Measurements from ENCODE around the gene SEMA3A.
"Not testable (repeated sequence)": the region's sequence is repeated elsewhere in the genome, so short reads cannot be mapped to it uniquely, and the experiment has no call there.

The SEMA3A gene

DNA sequence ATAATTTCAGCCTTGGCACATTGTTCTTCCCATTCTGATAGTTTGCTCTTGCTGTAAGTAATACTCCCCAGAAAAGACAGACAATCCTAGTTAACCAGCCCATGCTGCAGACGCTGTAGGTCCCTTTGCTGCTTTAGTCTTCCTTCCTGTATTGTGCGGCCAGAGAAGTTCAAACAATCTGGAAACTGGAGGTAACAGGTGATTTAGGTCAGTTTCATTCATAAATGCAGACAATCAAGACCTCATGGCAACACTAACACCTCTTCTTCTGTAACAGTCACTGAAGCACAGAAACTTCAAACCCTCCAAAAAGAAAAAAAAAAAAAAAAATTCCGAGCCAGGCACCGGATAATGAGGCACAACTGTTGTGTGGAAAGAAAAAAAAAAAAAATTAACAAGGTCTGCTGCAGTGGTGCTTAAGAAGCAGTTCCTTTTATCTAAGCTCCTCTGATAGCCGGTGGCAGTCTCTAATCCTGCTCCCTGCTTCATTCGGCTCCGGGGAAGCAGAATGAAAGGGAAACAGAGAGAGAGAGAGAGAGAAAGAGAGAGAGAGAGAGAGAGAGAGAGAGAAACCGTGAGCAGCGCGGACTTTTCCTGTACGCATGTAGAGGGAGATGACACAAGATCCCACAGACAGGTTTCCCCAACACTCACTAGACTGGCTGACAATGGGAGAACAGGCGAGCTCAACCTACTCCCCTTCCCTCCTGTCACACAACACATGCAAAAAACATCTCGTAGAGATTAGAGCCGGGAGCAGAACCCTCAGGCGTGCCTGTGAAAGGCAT lies at the start of gene SEMA3A:
SEMA3A (minus strand) TSS at position 306 of the 788 bp plus-strand sequence; CDS start at position 103, 203 bp downstream.
- no peak for DNase-seq (ENCODE audit: low read depth)

DNA sequence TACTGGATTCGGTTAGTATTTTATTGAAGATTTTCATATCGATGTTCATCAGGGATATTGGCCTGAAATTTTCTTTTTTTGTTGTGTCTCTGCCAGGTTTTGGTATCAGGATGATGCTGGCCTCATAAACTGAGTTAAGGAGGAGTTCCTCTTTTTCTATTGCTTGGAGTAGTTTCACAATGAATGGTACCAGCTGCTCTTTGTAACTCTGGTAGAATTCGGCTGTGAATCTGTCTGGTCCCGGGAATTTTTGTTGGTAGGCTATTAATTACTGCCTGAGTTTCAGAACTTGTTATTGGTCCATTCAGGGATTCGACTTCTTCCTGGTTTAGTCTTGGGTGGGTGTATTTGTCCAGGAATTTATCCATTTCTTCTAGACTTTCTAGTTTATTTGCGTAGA lies 48.4 kb upstream of the SEMA3A start:
- DNase-seq (ENCODE audit: low read depth) = not testable (repeated sequence)

DNA sequence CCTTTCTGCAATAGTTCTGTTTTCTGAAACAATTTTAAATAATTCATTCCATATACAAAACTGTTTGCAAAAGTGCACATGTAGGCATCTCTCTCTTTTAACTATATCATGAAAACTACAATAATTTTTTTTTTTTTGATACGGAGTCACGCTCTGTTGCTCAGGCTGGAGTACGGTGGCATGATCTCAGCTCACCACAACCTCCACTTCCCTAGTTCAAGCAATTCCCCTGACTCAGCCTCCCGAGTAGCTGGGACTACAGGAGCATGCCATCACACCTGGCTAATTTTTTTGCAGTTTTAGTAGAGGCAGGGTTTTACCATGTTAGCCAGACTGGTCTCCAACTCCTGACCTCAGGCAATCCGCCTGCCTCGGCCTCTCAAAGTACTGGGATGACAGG lies 44.0 kb upstream of the SEMA3A start:
- no peak for DNase-seq (ENCODE audit: low read depth)

DNA sequence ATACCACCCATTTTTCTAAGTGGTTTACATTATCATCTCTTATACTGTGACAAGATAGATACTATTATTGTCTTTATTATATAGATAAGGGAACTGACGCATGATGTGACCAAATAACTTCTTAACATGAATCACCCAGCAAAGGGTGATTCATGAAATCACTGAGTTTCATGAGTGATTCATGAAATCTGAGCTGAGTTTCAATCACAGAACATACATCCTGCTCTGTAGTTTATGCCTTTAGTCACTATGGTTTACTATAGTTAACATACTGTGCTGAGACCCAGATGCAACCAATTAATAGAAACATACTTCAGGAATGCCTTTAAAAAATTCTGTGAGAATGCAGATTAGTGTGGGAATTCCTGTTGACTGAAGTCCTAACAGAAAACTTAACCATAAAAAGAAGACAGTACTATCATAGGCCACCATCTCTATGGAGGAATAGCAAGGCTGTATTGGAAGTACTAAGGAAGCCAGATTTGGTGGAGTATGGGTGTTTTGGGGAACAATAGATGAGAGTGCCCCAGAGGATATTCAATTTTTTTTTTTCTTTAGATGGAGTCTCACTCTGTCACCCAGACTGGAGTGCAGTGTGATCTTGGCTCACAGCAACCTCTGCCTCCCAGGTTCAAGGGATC lies 43.1 kb upstream of the SEMA3A start:
- no peak for DNase-seq (ENCODE audit: low read depth)

DNA sequence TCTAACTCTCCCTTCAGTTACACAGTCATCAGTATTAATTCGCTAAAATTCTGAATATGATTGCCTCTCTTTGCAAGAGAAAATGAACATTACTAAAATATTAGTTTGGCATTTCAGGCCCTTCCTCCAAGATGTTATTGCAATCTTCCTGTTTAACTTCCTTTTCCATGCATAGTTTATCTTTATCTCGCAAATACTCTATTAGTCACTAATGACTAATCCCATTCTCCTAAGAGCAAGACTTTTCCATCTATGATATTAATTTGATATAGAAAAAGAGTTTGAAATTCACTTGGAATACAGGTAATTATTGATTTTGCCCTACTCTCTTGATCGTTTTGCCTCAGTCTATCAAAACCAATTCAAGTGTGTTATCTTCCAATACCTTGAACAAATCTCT lies 41.8 kb upstream of the SEMA3A start:
- no peak for DNase-seq (ENCODE audit: low read depth)

DNA sequence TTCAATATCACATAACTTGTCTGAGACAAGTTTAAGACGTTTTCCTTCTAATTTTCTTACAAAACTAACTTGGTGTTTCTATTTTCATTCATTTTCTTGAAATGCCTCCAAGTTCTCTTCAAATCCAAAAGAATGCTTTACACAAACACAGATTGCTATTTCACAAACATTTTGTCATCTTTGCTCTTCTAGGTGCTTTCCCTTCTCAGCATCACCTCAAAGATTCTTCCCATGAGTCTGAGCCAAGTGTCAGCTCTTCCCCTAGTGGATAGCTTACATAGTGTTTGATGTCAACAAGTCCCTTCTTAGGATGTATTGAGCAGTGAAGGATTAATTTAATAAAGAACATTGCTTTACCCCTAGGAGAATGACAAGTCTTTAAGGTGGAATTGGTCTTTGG lies 38.1 kb upstream of the SEMA3A start:
- no peak for DNase-seq (ENCODE audit: low read depth)

DNA sequence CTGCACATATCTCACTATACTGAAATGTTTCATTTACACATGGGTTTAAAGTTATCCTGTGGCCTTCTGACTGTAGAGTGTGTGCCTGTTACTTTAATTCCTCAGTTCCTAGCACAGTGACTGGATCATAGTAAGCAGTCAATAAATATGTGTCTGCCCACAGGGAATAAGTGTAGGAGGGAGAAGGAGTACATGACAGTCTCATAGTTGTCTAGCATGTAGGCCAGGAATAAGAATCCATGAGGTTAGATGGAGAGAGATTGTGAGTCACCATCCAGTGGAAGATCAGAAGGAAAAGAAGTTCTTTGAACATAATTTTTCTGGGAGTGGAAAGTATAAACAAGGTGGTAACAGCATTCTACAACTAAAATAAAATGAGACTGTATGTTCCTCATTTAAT lies 36.6 kb upstream of the SEMA3A start:
- no peak for DNase-seq (ENCODE audit: low read depth)

DNA sequence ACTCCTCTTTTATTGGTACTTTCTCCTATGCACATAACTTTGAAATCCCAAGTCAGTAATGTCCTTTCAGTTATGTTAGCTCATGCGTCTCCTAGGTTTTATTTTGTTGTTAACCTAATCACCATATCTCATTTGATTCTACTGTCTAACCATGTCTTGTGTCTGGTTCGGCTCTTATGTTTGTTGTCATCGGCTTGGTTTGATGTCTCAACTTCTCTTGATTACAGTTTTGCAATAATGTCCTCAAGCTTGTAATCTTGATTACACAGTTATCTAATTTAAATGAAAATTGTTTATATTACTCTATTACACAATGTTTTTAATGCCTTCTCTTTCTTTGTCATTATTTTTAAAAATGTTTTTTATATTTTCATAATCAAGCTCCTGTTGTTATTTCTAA lies 35.9 kb upstream of the SEMA3A start:
- DNase-seq (ENCODE audit: low read depth) = no peak

DNA sequence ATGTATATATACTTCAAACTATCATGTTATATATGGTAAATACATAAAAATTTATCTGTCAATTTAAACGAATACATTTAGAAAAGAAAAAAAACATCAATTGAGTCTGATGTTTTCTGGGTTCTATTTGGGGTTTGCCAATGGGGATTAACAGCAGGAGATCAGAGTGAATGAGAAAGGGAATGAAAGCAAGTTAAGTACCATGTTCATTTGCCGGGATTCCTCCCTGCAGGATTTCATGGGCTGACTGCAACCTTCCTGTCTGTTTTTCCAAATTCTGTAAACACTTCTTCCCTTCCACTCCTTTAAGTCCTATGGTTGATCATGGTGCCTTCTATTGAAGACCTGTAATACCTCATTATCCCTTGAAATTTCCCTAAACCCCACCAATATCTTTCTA lies 33.9 kb upstream of the SEMA3A start:
- no peak for DNase-seq (ENCODE audit: low read depth)

DNA sequence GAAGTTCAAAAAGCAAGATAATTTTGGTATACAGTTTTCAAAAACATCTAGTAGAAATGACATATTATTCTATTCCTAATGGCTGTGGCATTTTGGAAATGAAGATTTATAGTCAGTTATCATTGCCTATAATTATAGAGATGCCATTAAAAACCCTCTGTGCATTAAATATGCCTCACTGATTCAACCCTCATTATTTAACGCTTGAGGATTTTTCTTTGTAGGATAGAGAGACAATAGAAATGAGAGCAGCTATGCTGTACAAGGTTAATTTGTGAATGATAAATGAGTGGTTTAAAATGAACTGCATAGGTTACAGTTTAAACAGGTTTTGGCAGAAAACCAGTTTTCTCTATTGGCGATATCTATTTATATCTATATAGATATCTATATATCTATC lies 32.2 kb upstream of the SEMA3A start:
- no peak for DNase-seq (ENCODE audit: low read depth)

DNA sequence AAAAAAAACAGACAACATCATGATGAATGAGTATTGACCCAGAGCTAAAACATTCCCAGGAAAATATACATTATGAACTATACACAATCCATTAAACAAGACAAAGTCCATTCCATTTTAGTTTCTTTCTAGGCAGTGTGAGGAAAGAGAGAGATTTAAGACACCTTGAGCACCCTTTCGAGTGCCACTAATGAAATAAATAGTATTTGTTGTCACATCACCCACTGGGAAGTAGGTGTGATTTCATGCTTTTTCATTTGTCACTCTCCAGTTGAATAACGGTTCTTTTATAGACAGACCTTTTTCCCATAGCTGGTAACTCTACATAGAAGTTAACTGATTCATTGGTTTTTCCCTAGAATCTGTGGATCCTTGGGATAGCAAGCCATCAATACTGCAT lies 29.9 kb upstream of the SEMA3A start:
- no peak for DNase-seq (ENCODE audit: low read depth)

DNA sequence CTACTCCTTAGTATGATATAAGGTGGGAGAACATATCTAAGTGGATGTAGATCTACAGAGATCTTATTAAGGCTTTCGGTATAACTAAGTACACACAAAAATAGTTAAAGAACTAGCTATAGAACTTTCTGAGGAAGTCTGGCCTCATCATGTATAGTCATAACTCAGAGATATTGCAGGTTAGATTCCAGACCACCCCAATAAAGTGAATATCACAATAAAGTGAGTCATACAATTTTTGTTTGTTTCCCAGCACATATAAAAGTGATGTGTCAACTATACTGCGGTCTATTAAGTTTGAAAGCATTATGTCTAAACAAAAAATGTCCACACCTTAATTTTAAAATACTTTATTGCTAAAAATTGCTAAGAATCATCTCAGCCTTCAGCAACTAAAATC lies 24.7 kb upstream of the SEMA3A start:
- no peak for DNase-seq (ENCODE audit: low read depth)

DNA sequence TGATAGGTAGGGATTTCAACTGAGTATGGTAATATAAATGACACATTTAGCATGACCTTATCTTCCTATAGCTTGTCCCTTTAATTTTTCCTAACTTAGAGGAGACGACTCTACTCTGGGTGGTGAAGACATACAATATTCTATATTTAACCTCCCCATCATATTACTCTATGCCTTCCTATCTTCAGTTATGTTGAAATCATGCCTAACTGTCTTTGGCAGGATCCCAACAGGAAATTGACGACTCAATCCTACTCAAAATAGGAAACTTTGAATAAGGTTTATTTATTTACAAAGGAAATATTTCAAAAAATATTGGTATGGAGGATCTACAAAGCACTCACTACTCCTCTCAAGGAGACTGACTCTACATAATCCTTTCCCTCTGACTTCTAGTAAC lies 24.1 kb upstream of the SEMA3A start:
- no peak for DNase-seq (ENCODE audit: low read depth)

DNA sequence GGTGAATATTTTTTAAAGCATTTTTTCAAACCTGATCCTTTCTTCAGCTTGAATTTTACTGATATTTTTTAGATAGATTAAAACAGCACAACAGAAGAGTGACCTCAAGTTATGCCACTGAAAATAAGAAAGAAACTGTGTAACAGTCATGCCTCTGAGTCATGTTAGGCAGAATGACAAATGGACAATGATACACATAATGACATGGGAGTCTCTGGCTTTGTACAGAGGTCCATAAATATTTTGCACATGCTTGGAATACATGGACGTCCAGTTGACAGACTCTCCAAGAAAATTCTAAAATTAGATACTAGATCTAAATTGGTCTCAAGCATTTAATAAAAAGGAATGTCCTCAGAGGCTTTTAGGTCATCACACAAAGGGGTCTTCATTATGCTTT lies 21.9 kb upstream of the SEMA3A start:
- DNase-seq (ENCODE audit: low read depth) = no peak

DNA sequence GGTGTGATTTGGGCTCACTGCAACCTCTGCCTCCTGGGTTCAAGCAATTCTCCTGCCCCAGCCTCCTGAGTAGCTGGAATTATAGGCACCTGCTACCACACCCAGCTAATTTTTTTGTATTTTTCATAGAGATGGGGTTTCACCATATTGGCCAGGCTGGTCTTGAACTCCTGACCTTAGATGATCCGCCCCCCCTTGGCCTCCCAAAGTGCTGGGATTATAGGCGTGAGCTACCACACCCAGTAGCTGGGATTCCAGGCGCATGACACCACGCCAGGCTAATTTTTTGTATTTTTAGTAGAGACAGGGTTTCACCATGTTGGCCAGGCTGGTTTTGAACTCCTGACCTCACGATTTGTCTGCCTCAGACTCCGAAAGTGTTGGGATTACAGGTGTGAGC lies 20.2 kb upstream of the SEMA3A start:
- not testable (repeated sequence) for DNase-seq (ENCODE audit: low read depth)

DNA sequence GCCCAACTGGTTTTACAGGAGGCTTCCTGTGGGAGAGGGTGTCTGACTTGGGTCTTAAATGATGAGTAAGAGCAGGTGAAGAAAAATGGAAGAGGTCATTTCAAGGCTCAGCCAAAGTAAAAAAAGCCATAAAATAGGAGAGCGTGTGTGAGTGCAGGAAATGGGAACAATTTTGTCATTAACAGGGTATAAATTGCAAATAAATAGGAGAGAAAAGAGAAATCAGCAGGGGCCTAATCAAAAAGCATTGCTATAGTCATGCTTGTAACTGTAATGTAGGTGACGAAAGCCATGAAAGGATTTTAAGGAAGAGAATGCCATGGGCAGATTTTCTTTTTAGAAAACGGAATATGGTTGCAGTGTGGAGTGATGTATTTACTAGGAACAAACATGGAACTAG lies 15.7 kb upstream of the SEMA3A start:
- DNase-seq (ENCODE audit: low read depth) = no peak

DNA sequence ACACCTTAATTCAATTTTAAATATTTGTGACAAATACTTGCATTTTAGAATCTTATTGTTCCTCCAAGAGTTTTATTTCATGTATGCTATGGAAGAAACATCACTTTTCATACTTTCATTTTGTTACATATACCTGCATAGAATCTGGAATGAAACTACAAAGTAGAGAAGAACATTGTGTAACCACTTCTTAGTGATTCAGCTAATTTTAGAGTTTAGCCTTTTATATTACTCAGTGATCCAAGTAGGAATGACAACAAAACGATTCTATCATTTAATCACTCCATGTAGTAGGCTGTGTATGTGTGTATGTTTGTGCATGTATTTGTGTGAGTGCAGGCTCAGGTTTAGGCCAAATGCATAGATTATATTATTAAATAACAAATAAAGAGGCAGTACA lies 14.4 kb upstream of the SEMA3A start:
- no peak for DNase-seq (ENCODE audit: low read depth)

DNA sequence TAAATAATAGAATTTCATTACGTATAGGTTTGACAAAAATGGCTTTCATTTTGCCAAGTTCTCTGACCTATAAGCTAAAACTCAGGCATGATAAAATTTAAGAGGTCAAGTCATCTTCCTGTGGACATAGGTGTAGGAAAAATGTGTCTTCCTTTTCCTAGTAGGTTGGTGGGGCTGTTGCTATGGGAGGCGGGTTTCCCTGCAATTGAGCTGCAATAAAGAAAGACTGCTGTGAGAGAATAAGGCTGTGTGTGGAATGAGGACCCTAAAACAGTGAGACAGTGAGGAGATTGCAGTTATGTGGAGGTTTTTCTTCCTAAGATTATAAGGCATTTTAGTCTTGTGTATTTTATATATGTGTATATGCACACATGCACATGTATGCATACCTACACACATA lies 13.0 kb upstream of the SEMA3A start:
- DNase-seq (ENCODE audit: low read depth) = no peak

DNA sequence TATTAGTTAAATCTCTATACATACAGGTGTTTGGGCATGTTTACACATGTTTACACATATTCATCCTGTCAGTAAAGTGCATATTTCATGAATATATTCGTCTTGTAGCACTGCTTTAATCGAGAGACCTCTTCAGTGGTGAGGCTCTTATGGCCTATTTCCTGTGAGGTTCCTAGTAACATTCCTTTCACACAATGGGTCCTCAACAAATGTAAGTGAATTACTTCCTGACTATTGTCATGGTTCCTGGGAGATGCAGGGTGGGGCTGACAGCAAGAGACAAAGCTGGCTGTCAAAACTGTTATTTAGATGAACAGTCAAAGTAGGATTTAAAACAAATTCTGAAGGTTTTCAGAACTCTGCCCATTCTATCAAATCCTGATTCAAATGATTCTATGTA lies 12.4 kb upstream of the SEMA3A start:
- DNase-seq (ENCODE audit: low read depth) = no peak

DNA sequence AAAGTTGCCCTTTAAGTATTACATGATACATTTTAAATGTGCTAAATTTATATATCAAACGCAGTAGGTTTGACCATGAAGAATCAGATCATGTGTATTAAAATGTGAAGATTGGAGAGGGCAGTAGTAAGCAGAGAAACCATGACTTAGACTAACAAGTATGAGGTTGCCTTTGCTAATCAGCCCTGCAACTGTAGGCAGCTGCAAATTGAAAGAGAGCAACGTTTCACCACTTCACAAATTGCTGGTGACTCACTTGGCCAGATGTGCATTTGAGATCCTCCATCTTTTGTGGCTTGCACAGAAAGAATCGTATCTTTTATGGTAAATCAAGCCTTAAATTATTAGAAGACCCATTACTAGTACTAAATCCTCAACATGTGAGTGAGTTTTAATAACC lies 10.1 kb upstream of the SEMA3A start:
- no peak for DNase-seq (ENCODE audit: low read depth)

DNA sequence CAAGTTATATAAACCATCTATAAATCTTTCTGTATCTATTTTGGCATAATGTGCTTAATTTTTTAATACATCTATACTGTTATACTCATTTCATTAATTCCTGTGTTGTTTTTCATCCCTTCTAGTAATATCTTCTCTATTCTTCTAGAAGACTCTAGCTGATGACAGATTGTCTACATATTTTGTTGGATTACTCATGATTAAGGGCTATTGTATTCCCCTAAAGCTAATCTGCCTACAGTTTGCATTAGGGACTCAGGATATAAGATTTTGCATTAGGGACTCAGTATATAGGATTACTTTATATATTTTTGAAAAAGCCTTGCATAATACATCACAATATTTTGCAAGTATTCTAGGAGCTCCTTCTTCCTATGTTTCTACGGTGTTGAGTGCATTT lies 8.3 kb upstream of the SEMA3A start:
- DNase-seq (ENCODE audit: low read depth) = no peak

DNA sequence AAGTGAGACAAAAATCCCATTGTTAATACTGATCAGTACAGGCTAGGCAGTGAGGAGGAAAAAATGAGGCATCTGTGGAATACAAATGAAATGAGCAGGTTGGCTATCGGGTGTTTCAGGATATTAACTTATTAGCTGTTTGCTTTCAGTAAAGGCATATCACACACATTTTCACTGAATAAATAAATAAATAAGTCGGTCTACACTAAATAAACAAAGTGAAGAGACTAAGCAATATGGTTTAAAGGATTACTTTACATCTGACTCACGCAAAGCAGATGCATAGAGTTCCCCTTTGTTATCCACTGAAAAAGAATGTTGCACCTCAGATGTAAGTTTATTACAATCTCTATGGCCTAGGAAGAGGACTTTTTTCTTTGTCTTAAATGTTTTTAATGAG lies 6.3 kb upstream of the SEMA3A start:
- no peak for DNase-seq (ENCODE audit: low read depth)

DNA sequence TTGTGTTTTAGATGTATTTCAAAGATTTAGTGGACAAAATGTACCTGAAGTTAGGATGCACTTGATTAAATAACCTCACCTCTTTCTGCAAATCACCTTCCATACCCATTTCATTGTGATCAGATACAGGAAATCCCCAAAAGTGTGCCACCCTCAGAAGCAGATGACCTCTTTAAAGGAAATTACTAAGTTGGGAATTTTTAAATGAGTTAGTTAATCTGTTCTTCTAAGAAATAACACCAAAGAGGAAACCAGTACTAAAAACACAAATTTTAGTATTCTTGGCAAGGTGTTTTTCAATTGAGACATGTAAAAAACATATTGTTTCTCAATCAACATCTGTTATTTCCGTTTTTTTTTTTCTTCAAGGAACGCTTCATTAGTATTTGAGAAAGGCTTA lies 4.6 kb upstream of the SEMA3A start:
- DNase-seq (ENCODE audit: low read depth) = no peak

DNA sequence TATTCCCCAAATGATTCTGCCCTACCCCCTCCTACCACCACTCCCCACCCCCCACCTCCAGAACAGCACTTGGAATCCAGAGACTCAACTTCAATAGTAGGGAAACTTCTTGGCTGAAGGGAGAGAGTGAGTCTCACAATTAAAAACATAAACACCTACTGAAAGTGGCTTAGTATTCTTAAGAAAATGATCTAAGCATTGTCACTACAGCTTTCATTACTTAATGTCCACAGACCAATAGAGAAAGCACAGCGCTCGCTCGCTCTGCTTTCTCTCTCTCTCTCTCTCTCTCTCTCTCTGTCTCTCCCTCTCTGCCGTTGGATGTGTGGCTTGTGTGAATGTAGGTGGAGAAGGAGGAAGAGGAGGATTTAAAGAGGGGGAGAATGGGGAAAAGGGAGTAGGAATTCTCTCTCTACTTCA lies 1.5 kb upstream of the SEMA3A start:
- DNase-seq (ENCODE audit: low read depth) = no peak
